NCI-H524 treated with DMSO at 0.1 percent for 48 hours (cell line): ENCODE data around the gene IL17RD.

Experiments
- DNase-seq: peaks from one replicate; lab custom pipeline; 2025; lab: John Stamatoyannopoulos, UW

Gene IL17RD

DNA sequence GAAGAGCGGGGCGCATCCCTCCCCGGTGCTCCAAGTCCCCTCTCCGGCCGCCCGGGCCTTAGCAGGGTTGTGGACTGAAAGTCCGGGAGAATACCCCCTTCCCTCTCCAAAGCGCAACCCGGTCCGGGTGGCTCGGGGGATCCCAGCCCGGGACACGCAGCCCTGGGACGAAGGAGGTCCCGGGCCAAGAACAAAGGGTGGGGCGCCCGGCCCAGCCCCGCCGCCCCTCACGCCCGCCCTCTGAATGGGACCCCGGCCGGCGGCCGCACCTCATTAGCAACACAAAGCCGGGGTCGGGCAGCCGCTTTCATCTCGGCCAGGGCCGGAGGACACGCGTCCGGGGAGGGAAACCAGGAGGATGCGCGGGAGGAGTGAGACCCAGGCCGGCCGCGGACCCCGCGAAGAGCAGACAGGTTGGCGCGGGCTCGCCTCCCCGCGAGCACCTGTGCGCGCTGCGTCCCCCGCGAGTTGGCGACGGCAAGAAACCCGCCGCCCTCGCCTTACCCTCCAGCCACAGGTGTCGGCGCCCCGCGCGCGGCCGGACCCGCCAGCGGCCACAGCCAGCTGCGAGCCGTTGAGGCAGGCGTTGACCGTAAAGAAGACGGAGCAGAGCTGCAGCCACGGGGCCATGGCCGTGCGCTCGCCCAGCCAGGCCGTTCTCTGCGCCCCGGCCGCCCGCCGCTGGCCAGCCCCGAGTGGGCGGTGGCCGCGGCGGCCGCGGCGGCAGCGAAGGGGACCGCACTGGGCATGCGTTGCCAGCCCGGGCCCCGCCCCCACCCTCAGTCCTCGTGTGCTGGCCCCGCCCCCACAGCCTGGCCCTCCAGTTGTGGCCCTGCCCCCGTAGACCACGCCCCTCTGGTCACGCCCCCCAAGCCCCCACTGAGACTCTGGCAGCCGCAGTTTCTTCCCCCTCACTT, at the start of gene IL17RD:
Gene IL17RD, minus strand, starts transcription at position 697 of the 917 bp plus-strand sequence. Its CDS starts 67 bp downstream, at position 630.
- no peak for DNase-seq

DNA sequence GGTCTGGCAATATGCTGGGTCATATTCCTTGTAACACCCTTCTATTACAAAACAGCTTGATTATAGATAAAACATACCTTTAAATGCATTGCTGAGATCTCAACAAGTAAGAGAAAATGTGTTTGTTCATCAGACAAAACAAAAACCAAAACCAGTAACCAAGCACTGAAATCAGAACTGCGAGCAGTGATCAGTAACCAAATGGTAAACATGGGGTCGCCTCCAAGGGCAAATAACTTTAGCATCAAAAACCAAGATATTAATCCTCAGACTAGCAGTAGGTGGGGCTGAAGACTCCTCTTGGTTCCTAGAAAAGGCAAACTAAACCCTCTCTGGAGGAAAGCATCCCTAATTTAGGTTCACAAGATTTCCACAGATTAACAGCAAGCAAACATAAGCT, 41.3 kb upstream of the IL17RD start:
- no peak for DNase-seq

DNA sequence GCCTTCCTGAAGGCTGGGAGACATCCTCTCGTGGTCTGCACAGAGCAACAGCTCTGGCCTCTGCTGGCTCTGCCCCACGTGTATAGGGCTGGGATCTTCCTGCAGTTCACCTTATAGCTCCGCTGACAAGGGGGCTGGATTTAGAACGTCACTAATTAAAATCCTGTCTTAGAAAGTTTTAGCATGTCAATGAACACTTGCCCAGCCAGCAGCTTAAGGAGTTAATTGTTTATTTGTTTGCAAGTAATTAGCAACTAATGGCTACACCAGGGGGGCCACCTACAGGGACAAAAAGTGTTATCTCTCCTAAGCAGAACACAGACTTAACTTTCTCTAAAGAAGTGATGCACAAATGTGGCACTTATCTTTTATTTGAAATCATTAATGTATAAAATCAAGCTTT, 34.7 kb upstream of the IL17RD start, which contains the start of gene HESX1:
Gene HESX1, minus strand, starts transcription at position 84 of the 403 bp plus-strand sequence. Its CDS starts 60 bp downstream, at position 24.
- no peak for DNase-seq

DNA sequence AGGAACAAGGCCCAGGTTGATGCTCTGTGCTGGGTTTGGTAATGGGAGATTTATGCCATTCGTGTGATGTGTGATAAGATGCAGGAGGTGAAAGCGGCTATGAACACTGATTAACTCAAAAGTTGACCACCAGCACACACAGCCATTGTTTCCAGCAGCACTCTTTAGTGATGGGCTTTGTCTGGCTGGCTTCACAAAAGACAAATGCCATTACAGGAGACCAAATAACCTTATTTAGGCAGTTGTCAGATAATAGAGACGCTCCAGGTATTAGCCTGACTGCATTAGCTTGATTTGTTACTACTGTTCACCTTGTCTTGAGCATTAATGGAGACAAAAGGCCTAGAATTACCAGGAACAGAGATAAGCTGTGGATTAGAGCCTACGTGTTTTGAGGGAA, 29.5 kb upstream of the IL17RD start:
- DNase-seq: no peak

DNA sequence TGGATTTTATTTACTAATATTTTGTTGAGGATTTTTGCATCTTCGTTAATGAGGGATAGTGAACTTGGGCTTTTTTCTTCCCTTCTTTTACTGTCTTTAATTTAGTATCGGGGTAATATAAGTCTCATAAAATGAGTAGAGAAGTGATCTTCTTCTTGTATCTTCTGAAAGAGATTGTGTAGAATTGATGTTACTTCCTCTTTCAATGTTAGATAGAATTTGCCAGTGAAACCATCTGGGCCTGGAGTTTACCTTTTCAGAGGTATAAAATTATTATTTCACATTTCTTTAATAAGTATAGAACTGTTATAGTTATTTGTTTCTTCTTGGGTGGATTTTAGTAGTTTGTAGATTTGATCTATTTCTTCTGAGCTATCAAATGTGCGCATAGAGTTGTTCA, 26.9 kb upstream of the IL17RD start:
- DNase-seq: no peak

DNA sequence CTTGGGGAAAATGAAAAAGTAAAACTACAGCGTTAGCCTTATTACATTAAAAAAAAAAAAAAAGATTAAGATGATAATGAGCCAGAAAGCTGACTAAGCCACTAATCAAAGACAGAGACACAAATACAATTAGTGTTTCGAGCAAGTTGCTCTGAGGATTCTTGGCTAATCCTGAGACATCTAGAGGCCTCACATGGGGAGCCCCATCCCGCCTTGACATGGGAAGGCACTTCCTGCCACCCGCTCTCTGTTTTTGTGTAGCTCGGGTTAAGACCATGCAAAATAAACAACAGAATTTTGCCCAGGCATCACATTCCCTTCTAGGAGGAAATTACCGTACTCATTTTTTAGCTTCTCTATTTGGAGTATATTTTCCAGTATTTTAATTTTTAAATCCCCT, 19.4 kb upstream of the IL17RD start:
- no peak for DNase-seq

DNA sequence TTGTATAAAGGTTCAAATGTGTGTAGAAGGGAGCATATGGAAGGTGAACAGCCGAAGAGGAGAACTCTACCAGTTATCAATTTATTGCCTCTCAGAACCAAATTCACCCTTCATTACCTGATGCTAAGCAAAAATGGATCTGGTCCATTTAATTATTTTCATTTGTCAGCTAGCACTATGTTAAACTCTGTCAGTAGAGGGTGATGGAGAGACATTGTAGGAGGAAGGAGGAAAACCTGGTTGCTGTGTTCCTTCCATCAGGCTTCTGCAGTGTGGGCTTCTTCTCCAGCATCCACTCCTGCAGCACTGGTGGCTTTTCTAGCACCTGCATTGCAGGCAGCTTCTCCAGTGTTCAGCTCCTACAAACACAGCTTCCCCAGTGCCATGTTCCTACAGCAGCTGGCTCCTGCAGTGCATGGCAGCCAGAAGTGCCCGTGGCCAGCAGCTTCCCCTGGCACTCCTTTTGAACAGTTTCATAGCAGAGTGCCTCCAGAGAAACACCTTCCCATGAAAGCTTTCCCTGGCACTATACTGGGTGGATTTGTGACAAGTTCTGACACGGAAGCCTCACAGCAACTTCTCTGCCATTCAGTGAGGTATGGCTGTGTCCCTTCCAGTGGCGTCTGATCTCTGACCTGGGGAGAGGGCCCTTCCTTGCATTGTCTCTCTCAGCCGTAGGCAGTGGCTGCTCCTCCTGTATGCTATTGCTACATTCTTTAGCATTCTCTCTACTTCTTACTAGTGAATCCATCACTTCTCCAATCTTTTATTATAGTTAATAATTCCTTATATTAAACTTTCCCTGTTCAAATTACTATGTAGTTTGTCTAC, 14.6 kb upstream of the IL17RD start:
- DNase-seq: no peak

DNA sequence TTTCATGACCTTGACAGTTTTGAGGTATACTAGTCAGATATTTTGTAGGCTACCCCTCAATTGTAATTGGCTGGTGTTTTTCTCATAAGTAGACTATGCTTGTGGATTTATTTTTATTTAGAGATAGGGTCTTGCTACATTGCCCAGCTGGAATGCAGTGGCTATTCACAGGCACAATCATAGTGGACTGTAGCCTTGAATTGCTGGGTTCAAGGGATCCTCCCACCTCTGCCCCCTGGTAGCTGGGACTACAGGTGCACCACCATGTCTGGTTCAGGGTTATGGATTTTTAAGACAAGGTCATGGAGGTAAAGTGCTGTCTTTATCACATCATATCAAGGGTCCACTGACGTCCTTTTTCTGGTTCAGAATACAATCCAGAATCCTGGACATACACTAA, 10.9 kb upstream of the IL17RD start:
- no peak for DNase-seq

DNA sequence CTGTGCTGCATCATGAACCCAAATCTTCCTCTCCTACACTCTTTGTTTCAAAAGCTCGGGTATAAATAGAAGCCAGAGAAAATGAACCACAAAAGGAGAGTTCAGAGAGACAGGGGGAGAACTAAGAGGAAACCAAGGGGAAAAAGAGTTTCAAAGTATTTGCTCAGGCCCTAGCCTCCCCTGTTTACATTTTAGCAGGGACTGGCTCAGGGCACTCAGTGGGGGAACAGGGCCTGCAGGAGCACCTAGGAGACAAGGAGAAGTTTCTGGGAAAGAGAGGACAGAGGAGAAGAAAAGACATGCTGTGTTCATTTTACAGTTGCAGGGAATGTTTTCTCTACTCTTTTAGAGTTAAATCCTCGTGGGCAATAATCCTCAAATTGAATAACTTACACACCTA, 8.5 kb upstream of the IL17RD start:
- DNase-seq: no peak

DNA sequence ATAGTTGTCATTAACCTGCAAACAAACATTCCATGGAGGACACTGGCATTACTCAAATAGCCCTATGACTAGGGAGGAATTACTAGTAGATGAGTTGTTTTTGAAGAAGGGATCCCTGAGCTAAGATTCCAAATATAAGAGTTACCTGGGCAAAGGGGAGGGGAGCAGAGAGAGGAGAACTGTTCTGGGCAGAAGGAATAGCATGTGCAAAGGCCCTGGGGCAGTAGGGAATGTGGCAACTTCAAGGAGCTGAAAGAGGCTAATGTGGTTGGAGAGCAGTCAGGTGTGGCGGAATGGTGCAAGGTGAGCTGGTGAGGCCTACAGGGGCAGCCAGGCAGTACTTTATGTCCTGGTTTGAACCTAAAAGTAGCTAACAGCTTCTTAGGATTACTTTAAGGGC, 5.8 kb upstream of the IL17RD start:
- no peak for DNase-seq

DNA sequence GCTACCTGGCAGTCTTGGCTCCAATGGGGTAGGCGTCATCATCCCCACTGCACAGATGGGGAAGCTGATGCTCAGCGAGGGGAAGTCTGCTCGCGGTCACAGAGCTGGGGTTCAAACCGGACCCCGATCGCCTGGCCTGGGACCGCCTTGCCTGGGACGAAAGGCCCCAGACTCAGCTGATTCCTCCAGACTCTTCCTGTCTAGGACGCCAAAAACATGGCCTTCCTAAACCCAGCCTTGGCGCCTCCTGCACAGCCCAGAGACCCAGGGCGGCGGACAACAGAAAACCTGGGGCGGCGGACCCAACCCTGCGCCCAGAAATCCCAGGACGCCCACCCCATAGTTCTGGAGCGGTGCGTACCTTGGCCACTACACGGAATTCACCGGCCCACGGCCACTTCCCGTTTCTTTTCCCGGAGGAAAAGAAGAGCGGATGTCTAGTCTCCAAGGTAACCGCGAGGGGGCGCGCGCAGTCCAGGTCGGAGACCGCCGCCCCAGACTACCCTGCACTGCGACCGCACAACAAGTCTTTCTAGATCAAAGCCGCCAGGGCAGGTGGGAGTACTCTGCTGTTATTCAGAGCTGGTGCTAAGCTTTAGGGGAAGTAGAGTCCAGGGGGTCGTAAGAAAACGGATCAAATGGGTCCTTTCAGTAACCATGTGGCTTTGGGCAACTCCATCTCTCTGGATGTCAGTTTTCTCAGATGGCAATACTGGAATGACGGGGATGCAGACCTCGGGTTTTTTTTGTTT, 4.9 kb upstream of the IL17RD start:
- no peak for DNase-seq

DNA sequence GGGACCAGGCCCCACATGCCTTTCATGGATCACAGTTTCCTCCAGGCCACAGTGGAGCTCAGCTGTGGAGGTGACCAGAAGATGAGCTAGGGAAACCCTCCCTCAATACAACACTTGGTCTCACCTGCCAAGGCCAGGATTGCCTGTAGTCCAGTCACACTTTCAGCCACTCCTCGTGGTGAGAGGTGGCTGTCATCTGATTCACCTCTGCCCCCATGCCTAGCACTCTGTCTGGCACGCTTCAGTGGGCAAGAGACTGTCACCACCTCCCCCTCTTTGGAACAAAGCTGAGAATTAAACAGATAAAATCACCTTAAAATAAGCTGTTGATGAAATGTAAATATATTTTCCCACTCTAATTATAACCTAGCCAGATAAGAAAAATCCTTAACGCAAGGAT, 4.0 kb upstream of the IL17RD start:
- DNase-seq: no peak

DNA sequence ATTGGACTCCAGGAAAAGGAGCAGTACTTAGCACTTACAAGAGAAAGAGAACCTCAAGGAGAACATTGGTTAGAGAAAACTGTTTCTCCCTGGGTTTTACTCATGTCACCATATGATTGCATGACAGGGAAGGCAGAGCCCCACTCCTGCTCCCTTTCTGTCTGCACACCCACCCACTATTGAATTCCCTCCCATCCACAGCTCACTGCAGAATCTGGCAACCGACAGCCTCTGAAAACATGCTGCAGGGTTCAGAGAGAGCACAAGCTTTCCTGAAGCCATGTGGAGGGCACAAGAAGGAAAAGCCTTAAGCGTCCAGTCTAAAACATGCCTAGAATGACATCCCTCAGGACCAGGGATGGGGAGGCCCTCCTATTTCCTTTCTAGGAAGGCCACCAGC, 3.0 kb upstream of the IL17RD start:
- DNase-seq: no peak

DNA sequence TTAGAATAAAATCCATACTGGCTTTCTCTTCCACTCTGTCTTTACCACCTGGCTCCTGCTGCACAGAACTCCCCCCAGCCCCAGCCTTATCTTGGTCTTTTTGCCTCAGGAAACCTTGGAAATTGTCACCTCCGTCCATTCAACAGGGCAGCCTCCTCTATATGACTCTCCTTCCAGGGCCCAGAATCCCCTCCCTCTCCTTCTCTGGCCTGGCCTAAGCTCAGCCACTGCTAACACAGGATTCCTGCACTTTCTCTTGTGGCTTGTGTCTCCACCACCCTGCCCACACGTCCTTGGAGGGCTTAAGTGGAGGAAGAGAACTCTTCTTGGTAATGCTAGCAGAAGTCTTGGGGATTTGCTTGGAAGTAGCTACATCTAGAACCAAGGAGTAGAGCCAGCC, 1.5 kb upstream of the IL17RD start:
- no peak for DNase-seq

DNA sequence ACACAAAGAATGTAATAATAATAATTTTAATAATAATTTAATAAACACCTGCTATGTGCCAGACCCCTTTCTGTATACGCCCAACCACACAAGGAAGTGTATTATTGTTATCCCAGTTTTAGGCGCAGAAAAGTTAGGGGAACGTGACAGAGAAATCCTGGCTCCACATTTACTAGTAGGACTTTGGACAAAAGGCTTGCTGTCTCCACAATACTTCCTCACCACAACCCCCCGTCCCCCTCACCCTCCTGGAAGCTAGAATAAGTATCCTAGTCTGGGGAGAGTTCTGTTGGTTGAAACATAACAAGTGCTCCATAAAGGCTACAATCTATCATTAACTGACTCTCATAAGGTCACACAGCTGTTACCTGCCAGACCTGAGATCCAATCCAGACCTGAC, 488 bp upstream of the IL17RD start:
- no peak for DNase-seq

DNA sequence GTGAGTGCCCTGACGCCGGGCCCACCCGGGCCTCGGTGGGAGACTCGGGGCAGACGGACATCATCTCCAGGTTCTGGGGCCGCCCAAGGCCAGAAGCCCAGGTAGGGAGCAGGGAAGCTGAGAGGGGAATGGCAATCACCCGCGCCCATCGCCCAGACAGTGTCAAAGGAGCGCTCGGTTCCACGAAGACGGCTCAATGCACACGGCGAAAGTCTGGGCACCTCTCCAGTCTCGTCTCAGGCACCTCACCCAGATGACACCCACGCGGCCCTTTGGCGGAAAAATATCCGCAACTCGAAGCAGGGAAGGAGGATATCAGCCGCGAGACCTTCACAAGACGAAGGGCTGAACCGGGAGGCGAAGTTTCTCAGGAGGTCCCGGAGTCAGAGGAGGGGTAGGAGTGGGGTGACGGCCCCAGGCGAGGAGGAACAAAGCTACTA, 916 bp downstream of the IL17RD start:
- no peak for DNase-seq

DNA sequence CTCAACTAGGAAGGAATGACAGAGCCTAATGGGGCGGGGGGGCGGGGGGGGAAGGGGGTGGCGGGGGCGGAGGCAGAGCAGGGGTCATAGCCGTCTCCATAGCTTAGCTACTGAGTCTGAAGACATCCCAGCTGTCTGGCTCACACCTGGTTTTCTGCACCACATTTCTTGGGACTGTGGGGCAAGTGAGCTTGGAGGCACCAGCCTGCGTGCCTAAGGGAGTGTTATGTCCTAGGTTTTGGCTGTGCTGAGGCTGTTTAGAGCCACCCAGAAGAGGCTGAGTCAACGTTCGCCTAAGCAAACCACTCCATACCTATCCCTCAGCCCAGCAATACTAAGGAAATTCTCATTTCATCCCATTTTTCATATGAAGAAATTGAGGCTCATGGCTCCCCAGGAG, 1.4 kb downstream of the IL17RD start:
- DNase-seq: no peak

DNA sequence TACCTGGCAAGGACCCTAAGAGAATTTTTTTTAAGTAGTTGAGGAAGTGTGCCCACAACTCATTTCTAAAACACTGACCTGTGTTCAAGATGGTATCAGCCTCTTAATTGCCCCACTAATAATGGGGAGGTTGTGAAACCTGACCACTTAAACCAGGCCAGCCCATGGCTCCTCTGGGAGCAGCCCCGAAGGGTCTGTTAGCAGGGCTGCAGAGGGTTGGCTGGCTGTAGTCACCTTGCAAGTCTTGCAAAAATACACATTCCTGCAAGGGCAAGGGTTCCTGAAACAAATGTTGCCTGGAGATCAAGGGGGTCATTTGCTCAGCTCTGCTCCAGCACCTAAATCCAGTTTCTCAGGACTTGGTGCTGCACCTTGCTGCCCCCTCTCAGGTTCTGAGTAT, 3.2 kb downstream of the IL17RD start:
- DNase-seq: no peak

DNA sequence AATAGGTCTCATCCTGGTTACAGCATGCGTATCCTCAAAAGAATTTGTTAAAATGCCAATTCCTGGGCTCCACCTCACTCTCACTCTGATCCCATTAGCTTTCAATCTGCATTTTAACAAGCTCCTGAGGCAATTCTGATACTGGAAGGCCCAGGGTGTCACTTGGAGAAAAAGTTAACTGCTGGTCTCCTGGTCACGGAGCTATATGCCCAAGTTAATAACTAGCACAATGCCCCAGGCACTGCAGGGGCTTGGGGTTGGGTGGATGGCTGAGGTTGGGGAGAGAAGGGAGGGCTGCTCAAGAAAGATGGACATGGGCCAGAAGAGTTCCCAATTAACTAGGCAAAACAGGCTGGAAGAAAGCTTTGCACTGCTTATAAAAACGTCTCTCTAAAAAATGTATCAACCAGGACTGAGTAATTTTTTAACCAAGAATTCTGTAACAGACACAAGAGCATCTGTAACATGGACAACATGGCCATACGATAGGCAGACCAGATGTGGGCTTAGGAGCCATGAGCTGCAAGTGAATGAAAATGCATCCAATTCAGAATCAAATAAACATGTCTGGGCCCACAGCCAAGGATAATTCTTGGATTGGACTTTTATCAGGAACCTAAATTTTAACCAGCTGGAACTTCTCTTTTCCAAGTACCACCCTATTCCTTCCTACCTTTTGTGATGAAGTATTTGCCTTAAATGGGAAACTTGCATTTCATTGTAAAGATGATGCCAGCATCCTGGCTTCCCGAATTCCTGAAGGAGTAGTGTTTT, 4.2 kb downstream of the IL17RD start:
- no peak for DNase-seq

DNA sequence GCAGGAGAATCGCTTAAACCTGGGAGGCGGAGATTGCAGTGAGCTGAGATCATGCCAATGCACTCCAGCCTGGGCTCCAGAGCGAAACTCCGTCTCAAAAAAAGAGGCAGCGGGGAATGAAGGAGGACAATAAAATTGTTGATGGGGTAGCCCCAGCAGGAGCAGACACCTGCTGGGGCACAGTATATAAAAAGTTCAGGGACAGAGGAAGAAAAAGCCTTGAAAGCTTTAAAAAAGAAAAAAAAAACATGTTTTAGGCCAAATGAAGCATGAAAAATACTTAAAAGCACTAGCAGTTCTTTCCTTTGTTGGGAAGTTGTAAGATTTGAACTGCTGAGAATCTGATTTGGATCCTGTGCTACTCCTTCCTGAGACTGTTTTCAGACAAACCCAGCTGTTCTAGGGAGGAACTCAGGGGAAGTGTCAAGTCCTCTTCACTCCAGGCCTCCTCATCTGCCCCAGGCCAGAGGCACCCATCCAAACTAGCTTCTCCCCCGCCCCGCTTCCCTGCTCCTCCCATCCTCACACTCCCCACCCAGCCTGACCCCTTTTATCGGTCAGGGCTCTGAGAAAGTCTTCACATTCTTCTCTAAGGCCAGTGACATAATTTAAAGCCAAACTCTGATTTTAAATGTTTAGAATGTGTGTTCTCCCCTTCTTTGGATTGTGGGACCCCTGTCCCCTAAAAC, 4.9 kb downstream of the IL17RD start:
- no peak for DNase-seq
